K562 (cell line): ENCODE results near the gene KCNJ15. TPM values are rescaled to one million over a fixed set of nuclear protein-coding genes. Genes with fewer than 3 reads are reported as not detected.

Experiments used
- ATAC-seq: fragments of 200-7000 bp; cut with Tn5 transposase; 3 replicates; pipeline ENCODE4 v1.9.1; 2020; ENCODE audit warnings: moderate library complexity
- BruUV-seq: library from RNA; stranded (reverse); fragments of 400-500 nt; replicated peaks from 2 replicates; lab custom pipeline; 2021; lab: Mats Ljungman, UMichigan
- CTCF ChIA-PET: fragments of 300-600 bp; formaldehyde crosslinking; extraction: SDS; loops from one replicate; lab custom pipeline; 2021; ENCODE audit warnings: low intra/inter-chr PET ratio; lab: Yijun Ruan, JAX
- POLR2A ChIA-PET: fragments of 300-600, 350-650 bp; sonication (Branson Sonifier 250); formaldehyde crosslinking; extraction: SDS; loops from one replicate; lab custom pipeline; 2021; ENCODE audit warnings: antibody characterized with exemption, inconsistent platforms; lab: Yijun Ruan, JAX
- DNase-seq, 4 experiments: peaks; one replicate each; pipeline versions ENCODE4 v3.0.0 to v3.0.0-alpha.2; 2011 to 2018; ENCODE audit warnings: low spot score in 3 of 4, mixed read lengths in 3 of 4; ENCODE audit errors: extremely low read depth in 1 of 4
- FAIRE-seq: peaks from 2 replicates; lab custom pipeline; 2011; peaks lifted over from hg19 to GRCh38; lab: Jason Lieb, UNC
- H2AFZ ChIP-seq: 2 replicates; pipeline ENCODE4 v1.6.0; 2011; ENCODE audit warnings: low read depth, low read length, control low read depth, inconsistent platforms
- H3K27ac ChIP-seq: fragments of 200-600 bp; 3 replicates; pipeline ENCODE4 v1.8.0; 2011; ENCODE audit warnings: low read depth, mild to moderate bottlenecking, control low read depth, inconsistent platforms, low read length, moderate library complexity, mixed read lengths; ENCODE audit errors: extremely low read depth
- H3K27me3 ChIP-seq, 2 experiments: fragments of 300-600 bp in 1 of 2; 2 replicates in 1 of 2; 3 replicates in 1 of 2; pipeline versions ENCODE4 v1.6.0 to v1.8.0; 2011; ENCODE audit warnings: inconsistent platforms in 2 of 2, low read length in 2 of 2, mild to moderate bottlenecking in 1 of 2, mixed read lengths in 1 of 2, moderate library complexity in 1 of 2; ENCODE audit not compliant: control insufficient read depth in 2 of 2, insufficient read depth in 2 of 2
- H3K36me3 ChIP-seq: fragments of 300-600 bp; 3 replicates; pipeline ENCODE4 v1.8.0; 2011; ENCODE audit warnings: mild to moderate bottlenecking, low read length, inconsistent platforms; ENCODE audit not compliant: control insufficient read depth, insufficient read depth
- H3K4me1 ChIP-seq, 2 experiments: fragments of 200-600 bp in 1 of 2; replicated peaks in 1 of 2; 2 replicates in 1 of 2; 3 replicates in 1 of 2; pipeline versions ENCODE4 v1.5.1 to v1.8.0; 2011; ENCODE audit warnings: inconsistent platforms in 2 of 2, low read length in 2 of 2, mild to moderate bottlenecking in 1 of 2, mixed read lengths in 1 of 2, moderate library complexity in 1 of 2; ENCODE audit not compliant: control insufficient read depth in 2 of 2, insufficient read depth in 2 of 2
- H3K4me2 ChIP-seq: 2 replicates; pipeline ENCODE4 v1.6.1; 2011; ENCODE audit warnings: low read length, control low read depth, inconsistent platforms, mixed read lengths; ENCODE audit not compliant: insufficient read depth
- H3K4me3 ChIP-seq: fragments of 200-600 bp; sonication (generic), shearing (Covaris generic); 2 replicates; pipeline ENCODE4 v1.5.1; 2016; ENCODE audit warnings: control low read depth, inconsistent platforms
- H3K79me2 ChIP-seq: fragments of 200-600 bp; 3 replicates; pipeline ENCODE4 v1.8.0; 2011; ENCODE audit warnings: low read length, inconsistent platforms; ENCODE audit not compliant: control insufficient read depth, insufficient read depth
- H3K9ac ChIP-seq, 2 experiments: 2 replicates each; pipeline versions ENCODE4 v1.6.0 to v1.6.1; 2011; ENCODE audit warnings: low read depth in 2 of 2, low read length in 2 of 2, control low read depth in 1 of 2, inconsistent platforms in 1 of 2, mild to moderate bottlenecking in 1 of 2, mixed read lengths in 1 of 2; ENCODE audit not compliant: insufficient read depth in 1 of 2
- H3K9me1 ChIP-seq: one replicate; pipeline ENCODE4 v1.6.0; 2011; ENCODE audit warnings: inconsistent platforms, mild to moderate bottlenecking, low read length, moderate library complexity; ENCODE audit not compliant: control insufficient read depth, insufficient read depth
- H3K9me3 ChIP-seq: replicated peaks from 2 replicates; pipeline ENCODE4 v1.5.1; 2011; ENCODE audit warnings: low read depth, low read length, inconsistent platforms; ENCODE audit not compliant: control insufficient read depth, insufficient read depth
- H4K20me1 ChIP-seq: replicated peaks from 2 replicates; pipeline ENCODE4 v1.6.1; 2011; ENCODE audit warnings: low read length, inconsistent platforms, mixed read lengths; ENCODE audit not compliant: control insufficient read depth, insufficient read depth
- ESRRA ChIP-seq: fragments of 450-650 bp; IDR thresholded peaks from 2 replicates; pipeline ENCODE4 v1.6.1; 2014; ENCODE audit warnings: low read depth, mild to moderate bottlenecking, moderate library complexity, borderline replicate concordance
- FOXP1 ChIP-seq: sonication (generic); formaldehyde crosslinking; IDR thresholded peaks from 2 replicates; pipeline ENCODE4 v1.8.0; 2022; ENCODE audit warnings: mild to moderate bottlenecking, missing genetic modification reagents
- MEIS2 ChIP-seq: fragments of 450-650 bp; IDR thresholded peaks from 2 replicates; pipeline ENCODE4 v1.6.1; 2014; ENCODE audit warnings: mild to moderate bottlenecking; ENCODE audit not compliant: partially characterized antibody
- SMC3 ChIP-seq: conservative IDR thresholded peaks from 2 replicates; pipeline ENCODE4 v1.6.1; 2011; ENCODE audit warnings: low read depth, low read length, improper control_type of control experiment; ENCODE audit not compliant: insufficient read depth
- TBP ChIP-seq: optimal IDR thresholded peaks from 2 replicates; pipeline ENCODE3; 2011; ENCODE audit warnings: low read depth, low read length, improper control_type of control experiment
- ZNF3 ChIP-seq: fragments of 250-450 bp; sonication (Bioruptor Pico); IDR thresholded peaks from 2 replicates; pipeline ENCODE4 v1.5.0; 2021; ENCODE audit warnings: mild to moderate bottlenecking, moderate library complexity
- WGBS: fragments of 100-300 bp; shearing (Covaris generic); methylation state at CpG from one replicate; pipeline ENCODE4 v1.1.6; 2016; ENCODE audit warnings: low coverage, mixed read lengths; ENCODE audit not compliant: insufficient coverage; ENCODE audit errors: missing lambda C conversion rate; 5-methylcytosine and 5-hydroxymethylcytosine counted together
- in situ Hi-C: fragments of 300-500 bp; cut with MboI; formaldehyde crosslinking; loops from 4 replicates; pipeline ENCODE4 v1.15.0; 2018; ENCODE audit warnings: inconsistent platforms, mixed read lengths
- intact Hi-C: fragments of 100-400 bp; cut with micrococcal nuclease; formaldehyde crosslinking; loops from 2 replicates; pipeline ENCODE4 v1.14.2; 2022
- polyA plus RNA-seq, 8 experiments: library from polyadenylated mRNA; depleted of rRNA in 4 of 8; stranded (reverse) in 5 of 8; unstranded in 3 of 8; fragments of >200 nt; fragmentation: Nextera tagmentation in 2 of 8; fragmentation: Illumina TruSeq in 1 of 8; extraction: Ambion mirVana in 2 of 8; extraction: Trizol in 1 of 8; gene quantifications; 2 replicates each; pipeline versions ENCODE4 v1.2.1 to v1.2.3, GENCODE V29; 2011 to 2014; ENCODE audit warnings: inconsistent platforms in 1 of 8, missing spikeins in 1 of 8
- total RNA-seq, 7 experiments: library from RNA; depleted of rRNA in 6 of 7; stranded (reverse); fragments of >200 nt in 6 of 7; fragmentation: Illumina TruSeq in 2 of 7; extraction: Trizol in 2 of 7; gene quantifications; 2 replicates each; pipeline versions ENCODE4 v1.2.1 to v1.2.3, GENCODE V29; 2011 to 2021; ENCODE audit warnings: low replicate concordance in 1 of 7
- TF ChIP-seq, protein P1 (sequence below), 2 experiments: fragments of 450-650 bp; formaldehyde crosslinking in 1 of 2; IDR thresholded peaks; 2 replicates each; pipeline versions ENCODE4 v1.4.0 to v1.6.1; 2014 to 2020; ENCODE audit warnings: mild to moderate bottlenecking in 2 of 2, borderline replicate concordance in 1 of 2, low read depth in 1 of 2
- TF ChIP-seq, protein P2 (sequence below): fragments of 450-650 bp; IDR thresholded peaks from 2 replicates; pipeline ENCODE4 v1.6.1; 2016; ENCODE audit warnings: mild to moderate bottlenecking

Gene KCNJ15
- total and polyA plus RNA-seq, 9 of the 15 experiments (the other 6 are each of a cell fraction or from before 2014, with no cell fraction given): 0.20 to 3.0 (median 0.72) TPM; not detected in 1

DNA sequence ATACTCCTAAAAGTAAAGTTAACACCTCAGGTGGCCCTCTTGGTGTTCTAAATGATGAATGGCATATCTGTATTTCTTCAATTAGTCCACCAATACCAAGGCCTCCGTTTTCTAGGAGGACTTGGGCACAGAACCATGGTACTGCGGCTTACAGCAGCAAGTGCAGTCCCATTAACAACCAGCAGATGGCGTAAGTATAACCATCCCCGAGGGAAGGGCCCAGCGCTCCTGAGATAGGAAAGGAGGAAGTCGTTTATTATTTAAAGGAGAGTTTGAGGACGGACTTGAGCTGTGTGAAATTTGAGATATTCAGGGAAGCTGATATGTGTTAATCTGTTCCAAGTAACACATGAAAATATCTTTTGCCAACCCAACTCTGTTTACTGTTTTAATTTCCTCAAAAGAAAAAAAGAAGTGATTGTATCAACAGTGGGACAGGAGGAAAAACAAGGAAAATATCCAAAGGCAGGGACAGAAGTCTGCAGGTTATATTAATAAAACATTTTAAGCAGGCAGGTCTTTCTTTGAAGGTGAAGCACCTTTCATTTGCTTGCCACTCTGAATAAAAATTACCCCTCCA lies 37.7 kb upstream of the KCNJ15 start:
- peak overlapping the region; percentile 86 for H3K27ac ChIP-seq
- DNase-seq (peak; percentile 83 to 90 (median 87)), ATAC-seq (peak; percentile 93), FAIRE-seq (peak; percentile 95)
- ChIA-PET POLR2A (interaction anchor here (1.2 kb wide), 1 partner anchor 9 kb away, joined by 3 read pairs; no protein-coding TSS in a partner anchor), CTCF (interaction anchor here (1.4 kb wide), 1 partner anchor 133 kb away, joined by 7 read pairs; no protein-coding TSS in a partner anchor)
- peak overlapping the region in 1 of 2 experiments; percentile 43; a peak in 1 of 4 replicates for H3K9ac ChIP-seq
- no peaks in the 10 kb centered on the region for H4K20me1 ChIP-seq
- in situ Hi-C loops (no loop called here), intact Hi-C loops (loop anchor here (1.0 kb wide), 3 partner anchors 114 to 137 kb away; no protein-coding TSS in a partner anchor)
- BruUV-seq: no TSS peak
- peak overlapping the region; percentile 85 for H2AFZ ChIP-seq
- peaks cover 0 to 15% of the 10 kb centered on the region in 2 experiments; a peak in 2 of 5 replicates for H3K4me1 ChIP-seq
- H3K27me3 ChIP-seq: no peaks in the 10 kb centered on the region; a peak in 1 of 5 replicates
- H3K4me3 ChIP-seq: no peak overlapping the region
- H3K79me2 ChIP-seq: no peaks in the 10 kb centered on the region
- 0% methylated on average over 7 of the region's 7 CpGs for WGBS
- H3K9me1 ChIP-seq: no peaks in the 10 kb centered on the region
- peaks cover 24% of the 10 kb centered on the region for H3K9me3 ChIP-seq
- H3K4me2 ChIP-seq: peak overlapping the region; percentile 57; the same call in 1 of the 2 replicates
- H3K36me3 ChIP-seq: no peaks in the 10 kb centered on the region
- peak; percentile 27 for TF ChIP-seq TBP
- TF ChIP-seq MEIS2: peak; percentile 9
- TF ChIP-seq FOXP1 (CRISPR knock-in tag): no peak
- TF ChIP-seq ZNF3 (CRISPR knock-in tag): no peak
- TF ChIP-seq, protein P1, sequence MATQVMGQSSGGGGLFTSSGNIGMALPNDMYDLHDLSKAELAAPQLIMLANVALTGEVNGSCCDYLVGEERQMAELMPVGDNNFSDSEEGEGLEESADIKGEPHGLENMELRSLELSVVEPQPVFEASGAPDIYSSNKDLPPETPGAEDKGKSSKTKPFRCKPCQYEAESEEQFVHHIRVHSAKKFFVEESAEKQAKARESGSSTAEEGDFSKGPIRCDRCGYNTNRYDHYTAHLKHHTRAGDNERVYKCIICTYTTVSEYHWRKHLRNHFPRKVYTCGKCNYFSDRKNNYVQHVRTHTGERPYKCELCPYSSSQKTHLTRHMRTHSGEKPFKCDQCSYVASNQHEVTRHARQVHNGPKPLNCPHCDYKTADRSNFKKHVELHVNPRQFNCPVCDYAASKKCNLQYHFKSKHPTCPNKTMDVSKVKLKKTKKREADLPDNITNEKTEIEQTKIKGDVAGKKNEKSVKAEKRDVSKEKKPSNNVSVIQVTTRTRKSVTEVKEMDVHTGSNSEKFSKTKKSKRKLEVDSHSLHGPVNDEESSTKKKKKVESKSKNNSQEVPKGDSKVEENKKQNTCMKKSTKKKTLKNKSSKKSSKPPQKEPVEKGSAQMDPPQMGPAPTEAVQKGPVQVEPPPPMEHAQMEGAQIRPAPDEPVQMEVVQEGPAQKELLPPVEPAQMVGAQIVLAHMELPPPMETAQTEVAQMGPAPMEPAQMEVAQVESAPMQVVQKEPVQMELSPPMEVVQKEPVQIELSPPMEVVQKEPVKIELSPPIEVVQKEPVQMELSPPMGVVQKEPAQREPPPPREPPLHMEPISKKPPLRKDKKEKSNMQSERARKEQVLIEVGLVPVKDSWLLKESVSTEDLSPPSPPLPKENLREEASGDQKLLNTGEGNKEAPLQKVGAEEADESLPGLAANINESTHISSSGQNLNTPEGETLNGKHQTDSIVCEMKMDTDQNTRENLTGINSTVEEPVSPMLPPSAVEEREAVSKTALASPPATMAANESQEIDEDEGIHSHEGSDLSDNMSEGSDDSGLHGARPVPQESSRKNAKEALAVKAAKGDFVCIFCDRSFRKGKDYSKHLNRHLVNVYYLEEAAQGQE (IDR thresholded peaks at IDR 0.05; ENCODE audit: borderline replicate concordance): peak; percentile 63
- TF ChIP-seq, protein P1 (CRISPR knock-in tag; IDR thresholded peaks at IDR 0.05; ENCODE audit: low read depth): no peak
- peak; percentile 72 for TF ChIP-seq SMC3
- TF ChIP-seq, protein P2, sequence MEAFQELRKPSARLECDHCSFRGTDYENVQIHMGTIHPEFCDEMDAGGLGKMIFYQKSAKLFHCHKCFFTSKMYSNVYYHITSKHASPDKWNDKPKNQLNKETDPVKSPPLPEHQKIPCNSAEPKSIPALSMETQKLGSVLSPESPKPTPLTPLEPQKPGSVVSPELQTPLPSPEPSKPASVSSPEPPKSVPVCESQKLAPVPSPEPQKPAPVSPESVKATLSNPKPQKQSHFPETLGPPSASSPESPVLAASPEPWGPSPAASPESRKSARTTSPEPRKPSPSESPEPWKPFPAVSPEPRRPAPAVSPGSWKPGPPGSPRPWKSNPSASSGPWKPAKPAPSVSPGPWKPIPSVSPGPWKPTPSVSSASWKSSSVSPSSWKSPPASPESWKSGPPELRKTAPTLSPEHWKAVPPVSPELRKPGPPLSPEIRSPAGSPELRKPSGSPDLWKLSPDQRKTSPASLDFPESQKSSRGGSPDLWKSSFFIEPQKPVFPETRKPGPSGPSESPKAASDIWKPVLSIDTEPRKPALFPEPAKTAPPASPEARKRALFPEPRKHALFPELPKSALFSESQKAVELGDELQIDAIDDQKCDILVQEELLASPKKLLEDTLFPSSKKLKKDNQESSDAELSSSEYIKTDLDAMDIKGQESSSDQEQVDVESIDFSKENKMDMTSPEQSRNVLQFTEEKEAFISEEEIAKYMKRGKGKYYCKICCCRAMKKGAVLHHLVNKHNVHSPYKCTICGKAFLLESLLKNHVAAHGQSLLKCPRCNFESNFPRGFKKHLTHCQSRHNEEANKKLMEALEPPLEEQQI: peak; percentile 36; the same call in 1 of the 2 replicates
- peak; percentile 24; the same call in 1 of the 2 replicates for TF ChIP-seq ESRRA
